Measurements from ENCODE around the gene RBM43. TPM values are rescaled to one million over a fixed set of nuclear protein-coding genes. Genes with fewer than 3 reads are reported as not detected.

RBM43 gene
- total and polyA plus RNA-seq, 2 of the 4 experiments (the other 2 are of a cell fraction) = 1.6 to 3.6 TPM

GRCh38 chr2:151261977-151262291, 271 bp upstream of the RBM43 start:
- CTCF ChIA-PET = interaction anchor here (0.6 kb wide), 1 partner anchor 173 kb away, joined by 3 read pairs; no protein-coding TSS in a partner anchor
- no TSS peak for BruUV-seq (replicated peaks)
- peak overlapping the region; percentile 39 for H3K23ac ChIP-seq (ENCODE audit: low read depth, low read length)
- ATAC-seq (ENCODE audit: low read depth) (no peak), DNase-seq (no peak)
- peak overlapping the region; percentile 23 for H2BK20ac ChIP-seq (ENCODE audit: low read depth, low read length)
- H2BK15ac ChIP-seq (ENCODE audit: low read depth, low read length) = no peak overlapping the region
- peaks cover 2% of the 10 kb centered on the region; the same call in 1 of the 2 replicates for H3K9me1 ChIP-seq (ENCODE audit: insufficient read depth, low read length)
- H2BK5ac ChIP-seq (ENCODE audit: low read depth, low read length, poor library complexity, severe bottlenecking) = peak overlapping the region; percentile 87
- peak overlapping the region; percentile 32; the same call in 1 of the 2 replicates for H3K4ac ChIP-seq (ENCODE audit: low read depth, low read length)
- dilution Hi-C loops (cut with HindIII; ENCODE audit: low sequenced_read_pairs, unreplicated experiment) = no loop called here
- H4K8ac ChIP-seq (ENCODE audit: low read depth in 2 of 2, low read length in 2 of 2) = peak overlapping the region; percentile 80 to 84
- peak overlapping the region; percentile 26 for H4K91ac ChIP-seq (ENCODE audit: insufficient read depth, low read depth, low read length)
- no CpG with 5 or more reads among the region's 9 CpGs for WGBS, 2 experiments (ENCODE audit: extremely low coverage in 2 of 2, insufficient read length in 1 of 2)
- H2AFZ ChIP-seq (replicated peaks; ENCODE audit: low read length, poor library complexity) = peak overlapping the region; percentile 92
- no peaks in the 10 kb centered on the region for H3K36me3 ChIP-seq (ENCODE audit: control insufficient read depth, insufficient read depth, low read length)
- POLR2A ChIA-PET (ENCODE audit: unreplicated experiment) = interaction anchor here (0.6 kb wide), 4 partner anchors 27 to 1675 kb away, joined by 3 to 5 read pairs (median 4); no protein-coding TSS in a partner anchor
- peak overlapping the region; percentile 93 for H3K27ac ChIP-seq (ENCODE audit: insufficient read depth, low read length)
- H3K27me3 ChIP-seq (ENCODE audit: control insufficient read depth, insufficient read depth, low read length) = no peaks in the 10 kb centered on the region
- peak overlapping the region; percentile 81 for H3K18ac ChIP-seq (ENCODE audit: low read depth, low read length)
- H3K79me1 ChIP-seq (ENCODE audit: low read depth in 1 of 2, low read length in 2 of 2) = peaks cover 0 to 23% of the 10 kb centered on the region in 2 experiments; a peak in 2 of 4 replicates
- H2BK120ac ChIP-seq (ENCODE audit: low read depth, low read length) = peak overlapping the region; percentile 92
- no peak overlapping the region for H2AK5ac ChIP-seq (ENCODE audit: low read depth, low read length)
- no peaks in the 10 kb centered on the region for H4K20me1 ChIP-seq (ENCODE audit: insufficient read depth, low read length)
- peak overlapping the region; percentile 71 for H3K4me3 ChIP-seq (ENCODE audit: insufficient read depth, low read depth, low read length)
- in situ Hi-C loops (cut with MboI; ENCODE audit: low sequenced_read_pairs) = loop anchor here (10.0 kb wide), 1 partner anchor 153 kb away; no protein-coding TSS in a partner anchor
- intact Hi-C loops (cut with micrococcal nuclease) = loop anchor here (1.0 to 2.0 kb wide), 4 partner anchors 95 to 175 kb away; partner anchors contain the start of genes RIF1 and TNFAIP6
- peak overlapping the region; percentile 40; the same call in 1 of the 2 replicates for H4K5ac ChIP-seq (ENCODE audit: low read depth, low read length)
- peak overlapping the region; percentile 84 for H2AK9ac ChIP-seq (replicated peaks; ENCODE audit: low read depth, low read length, poor library complexity)
- TF ChIP-seq MAFK (IDR thresholded peaks at IDR 0.05; ENCODE audit: low read depth, low read length) (no peak), RCOR1 (IDR thresholded peaks at IDR 0.05; ENCODE audit: insufficient replicate concordance, low read length) (no peak), ELK1 (IDR thresholded peaks at IDR 0.05; ENCODE audit: borderline replicate concordance, low read depth, low read length) (no peak), MXI1 (IDR thresholded peaks at IDR 0.05; ENCODE audit: borderline replicate concordance, low read depth, low read length) (no peak), RFX5 (IDR thresholded peaks at IDR 0.05; ENCODE audit: low read depth, low read length) (no peak), USF2 (IDR thresholded peaks at IDR 0.05; ENCODE audit: low read depth, low read length) (no peak), RAD21 (IDR thresholded peaks at IDR 0.05; ENCODE audit: low read length) (no peak), NFE2L2 (IDR thresholded peaks at IDR 0.05; ENCODE audit: low read depth, low read length) (no peak), BHLHE40 (IDR thresholded peaks at IDR 0.05; ENCODE audit: low read depth, low read length) (no peak), CHD1 (IDR thresholded peaks at IDR 0.05; ENCODE audit: low read depth, low read length) (no peak), SMC3 (IDR thresholded peaks at IDR 0.05; ENCODE audit: low read depth, low read length) (no peak)
- peak overlapping the region; percentile 95 for H3K4me2 ChIP-seq (ENCODE audit: low read depth, low read length)
- H3K4me1 ChIP-seq (ENCODE audit: control insufficient read depth, insufficient read depth, low read length) = peaks cover 11% of the 10 kb centered on the region
- peak overlapping the region; percentile 82 for H3K56ac ChIP-seq (ENCODE audit: extremely low read depth, insufficient read depth, low read length)
- no peaks in the 10 kb centered on the region for H3K9me3 ChIP-seq (ENCODE audit: control insufficient read depth, insufficient read depth, low read length)
- peak overlapping the region; percentile 85 for H3K9ac ChIP-seq (ENCODE audit: low read depth, low read length)
- H3K14ac ChIP-seq (replicated peaks; ENCODE audit: low read depth, low read length) = peak overlapping the region; percentile 78
